Measurements from ENCODE around the gene WSCD1.

The WSCD1 gene

DNA sequence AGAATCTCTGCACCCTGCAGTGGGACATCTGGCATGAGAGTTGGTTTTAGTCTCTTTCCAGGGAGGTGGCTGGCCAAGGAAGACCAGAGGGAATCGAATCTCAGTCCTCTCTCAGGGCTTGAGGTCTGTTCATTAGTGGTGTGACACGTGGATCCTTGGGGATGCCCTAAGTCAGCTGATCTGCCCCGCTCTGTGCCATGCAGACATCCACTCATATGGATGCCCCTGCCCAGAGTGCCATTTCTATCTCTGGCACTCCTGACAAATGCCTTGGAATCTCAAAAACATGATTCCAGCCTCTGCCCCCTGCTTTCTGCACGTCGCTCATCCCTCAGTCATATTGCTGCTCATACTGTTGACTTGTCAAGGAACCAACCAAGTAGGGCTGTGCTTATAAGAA lies 38.8 kb downstream of the WSCD1 start:
- no peak for DNase-seq

DNA sequence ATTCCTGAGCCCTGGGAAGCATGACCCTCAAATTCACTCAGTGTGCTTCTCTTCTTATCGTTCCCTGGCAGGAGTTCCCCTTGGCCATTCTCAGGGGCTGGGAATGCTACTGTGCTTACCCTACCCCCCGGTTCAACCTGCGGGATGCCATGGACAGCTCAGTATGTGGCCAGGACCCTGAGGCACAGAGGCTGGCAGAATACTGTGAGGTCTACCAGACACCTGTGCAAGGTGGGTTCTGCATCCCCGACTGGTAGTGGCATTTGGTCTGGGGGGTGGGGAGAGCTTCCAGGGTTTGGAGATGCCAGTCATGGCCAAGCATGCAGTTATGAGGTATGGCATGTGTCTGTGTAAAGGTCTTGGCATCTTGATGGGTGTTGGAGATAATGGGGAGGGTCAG lies 39.4 kb downstream of the WSCD1 start:
- no peak for DNase-seq

DNA sequence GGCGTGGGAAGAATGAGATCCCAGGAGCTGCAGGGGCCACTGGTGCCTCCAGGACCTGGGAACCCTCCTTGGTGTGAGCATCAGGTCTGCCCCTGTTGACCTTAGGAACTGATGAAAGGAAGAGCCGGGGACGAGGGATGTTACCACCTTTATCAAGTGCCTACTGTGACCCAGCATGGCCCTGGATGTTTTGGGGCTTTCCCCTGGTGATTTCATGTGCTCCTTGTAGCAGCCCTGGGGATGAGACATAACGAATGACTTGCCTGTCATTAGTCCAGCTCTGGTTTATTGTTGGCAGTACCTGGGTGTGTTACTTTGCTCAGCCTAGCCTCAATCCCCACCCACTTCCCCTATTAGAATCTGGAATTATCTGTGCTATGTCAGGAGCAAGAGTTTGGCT lies 39.9 kb downstream of the WSCD1 start:
- DNase-seq, result no peak

DNA sequence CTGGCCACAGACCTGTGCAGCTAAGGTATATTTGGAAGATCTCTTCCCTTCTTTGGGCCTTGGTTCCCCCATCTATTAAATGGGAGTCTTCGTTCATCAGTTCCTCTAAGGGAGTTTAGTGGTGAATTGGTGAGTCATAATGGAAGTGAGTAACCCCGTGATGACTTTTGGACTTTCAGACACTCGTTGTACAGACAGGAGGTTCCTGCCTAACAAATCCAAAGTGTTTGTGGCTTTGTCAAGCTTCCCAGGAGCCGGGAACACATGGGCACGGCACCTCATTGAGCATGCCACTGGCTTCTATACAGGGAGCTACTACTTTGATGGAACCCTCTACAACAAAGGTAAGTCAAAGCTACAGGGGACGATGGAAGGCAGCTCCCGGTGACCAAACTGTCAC lies 40.4 kb downstream of the WSCD1 start:
- no peak for DNase-seq

DNA sequence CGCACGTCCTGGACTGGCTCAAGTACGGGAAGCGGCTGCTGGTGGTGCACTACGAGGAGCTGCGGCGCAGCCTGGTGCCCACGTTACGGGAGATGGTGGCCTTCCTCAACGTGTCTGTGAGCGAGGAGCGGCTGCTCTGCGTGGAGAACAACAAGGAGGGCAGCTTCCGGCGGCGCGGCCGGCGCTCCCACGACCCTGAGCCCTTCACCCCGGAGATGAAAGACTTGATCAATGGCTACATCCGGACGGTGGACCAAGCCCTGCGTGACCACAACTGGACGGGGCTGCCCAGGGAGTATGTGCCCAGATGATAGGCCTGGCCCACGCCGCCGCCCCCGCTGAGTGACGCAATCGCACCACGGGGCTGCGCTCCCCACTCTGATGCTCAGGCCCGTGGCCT lies 50.2 kb downstream of the WSCD1 start:
- DNase-seq, result no peak

DNA sequence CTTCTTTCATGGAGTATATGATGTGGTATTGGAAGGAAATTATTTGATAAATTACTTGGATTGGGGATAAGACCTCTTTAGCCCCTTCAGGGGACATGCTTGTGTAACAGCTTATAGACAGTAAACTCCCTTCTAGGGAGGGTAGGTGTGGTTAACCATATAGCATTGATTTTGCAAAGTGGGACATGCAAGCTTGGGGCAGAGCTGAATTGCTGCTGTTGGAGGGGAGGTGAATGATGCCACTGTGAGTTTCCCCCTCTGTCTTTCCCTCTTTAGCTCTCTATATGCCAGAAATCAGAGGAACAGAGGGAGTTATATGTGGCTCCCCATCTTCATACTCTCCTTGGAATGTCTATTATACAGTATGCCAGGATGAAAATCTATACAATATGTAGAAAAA lies 54.7 kb downstream of the WSCD1 start:
- DNase-seq, result no peak

DNA sequence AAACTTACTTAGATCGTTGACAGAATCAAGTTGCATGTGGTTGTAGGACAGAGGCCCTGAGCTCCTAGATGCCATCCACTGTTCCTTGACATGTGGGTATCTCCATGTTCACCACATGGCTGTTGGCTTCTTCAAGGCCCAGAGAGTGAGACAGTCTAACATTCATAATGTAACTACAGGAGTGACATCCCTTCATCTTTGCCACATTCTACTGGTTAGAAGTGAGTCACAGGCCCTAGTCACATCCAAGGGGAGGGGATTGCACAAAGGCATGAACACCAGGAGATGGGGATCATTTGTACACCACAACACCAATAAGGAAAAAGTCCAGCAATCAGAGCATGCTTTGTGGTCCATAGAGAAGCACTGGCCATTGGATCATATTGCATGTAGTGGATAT lies 56.6 kb downstream of the WSCD1 start:
- DNase-seq, result no peak

DNA sequence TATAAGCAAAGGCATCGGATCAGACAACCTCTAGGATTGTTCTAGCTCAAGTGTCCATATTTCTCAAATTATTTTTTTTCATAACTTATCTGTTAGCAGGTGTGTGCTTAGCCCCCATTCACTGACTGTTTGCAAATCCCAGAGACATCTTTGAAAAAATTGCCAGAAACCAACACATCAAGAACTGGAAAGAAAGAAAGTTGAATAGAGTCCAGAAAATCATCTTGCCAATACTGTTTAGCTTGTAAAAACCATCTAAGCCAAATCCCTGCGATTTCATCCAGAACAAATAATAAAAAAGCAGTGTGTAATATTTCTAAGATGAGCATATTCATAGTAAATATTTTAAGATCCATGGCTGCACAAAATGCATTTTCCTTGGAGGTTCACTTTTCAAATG lies 64.5 kb downstream of the WSCD1 start:
- DNase-seq, result no peak

DNA sequence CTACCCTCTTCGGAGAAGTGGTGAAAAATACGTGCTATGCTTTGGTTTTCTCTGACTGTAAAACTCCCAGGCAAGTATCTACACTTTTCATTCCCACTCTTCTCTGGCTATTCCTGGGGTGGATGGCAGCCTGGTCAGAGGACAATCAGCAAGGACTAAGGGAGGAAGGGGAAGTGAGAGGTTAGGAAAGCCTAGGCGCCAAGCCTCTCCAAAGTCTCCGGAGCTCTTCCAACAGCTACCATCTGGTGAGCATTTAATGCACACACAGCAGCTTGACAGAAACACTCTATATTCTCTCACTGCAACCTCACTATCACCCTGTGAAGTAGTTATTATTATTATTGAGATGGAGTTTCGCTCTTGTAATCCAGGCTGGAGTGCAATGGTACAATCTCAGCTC lies 65.1 kb downstream of the WSCD1 start:
- no peak for DNase-seq

DNA sequence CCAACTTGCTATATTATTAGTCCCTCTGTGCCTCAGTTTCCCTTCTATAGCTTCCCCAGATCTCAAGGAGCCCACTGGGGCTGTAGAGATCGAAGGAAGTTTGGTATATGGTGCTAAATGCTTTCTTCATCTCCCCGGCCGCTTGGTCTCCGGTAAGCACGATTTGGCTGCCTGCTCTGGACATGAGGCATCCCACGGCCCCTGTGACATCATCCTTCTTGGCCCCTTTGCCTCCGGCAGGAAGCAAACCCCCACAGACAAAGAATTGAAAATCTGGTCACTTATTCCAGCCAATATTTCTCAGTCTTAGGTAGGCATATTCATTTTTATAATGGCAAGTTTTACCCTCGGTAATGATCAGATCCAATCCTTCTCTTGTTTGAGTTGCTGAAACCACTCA lies 65.8 kb downstream of the WSCD1 start:
- no peak for DNase-seq

DNA sequence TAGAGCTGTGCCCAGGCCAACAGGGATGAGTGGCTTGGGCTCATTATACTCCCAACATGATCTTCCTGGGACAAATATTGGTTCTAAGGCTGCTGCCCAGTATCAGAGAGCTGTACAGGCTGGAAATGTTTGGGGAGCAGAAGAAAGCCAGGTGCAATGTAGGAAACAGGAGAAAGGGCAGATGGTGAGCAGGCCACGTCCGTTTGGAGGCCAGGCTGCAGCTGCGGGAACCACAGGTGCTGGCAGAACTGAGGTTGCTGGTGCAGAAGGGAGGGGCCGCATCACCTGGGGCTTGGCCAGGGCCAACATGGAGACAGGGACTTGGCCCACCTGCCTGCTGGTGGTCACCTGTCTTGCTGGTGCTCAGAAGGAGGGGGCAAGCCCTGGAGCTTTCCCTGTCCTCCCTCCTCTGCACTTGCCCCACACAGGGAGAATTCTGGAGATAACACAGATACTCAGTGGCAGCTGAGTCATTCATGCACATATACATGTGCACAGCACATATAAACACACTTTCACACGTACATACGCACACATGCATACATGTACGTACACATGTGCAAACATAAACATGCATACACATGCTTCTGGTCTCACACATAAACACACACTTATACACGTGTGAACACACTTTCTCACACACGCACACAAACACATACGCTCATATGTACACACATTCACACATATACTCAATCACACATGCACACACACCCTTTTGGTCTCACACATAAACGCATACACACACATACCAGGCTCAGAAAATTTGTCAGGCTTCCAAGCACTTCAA lies 67.7 kb downstream of the WSCD1 start:
- DNase-seq, result no peak

DNA sequence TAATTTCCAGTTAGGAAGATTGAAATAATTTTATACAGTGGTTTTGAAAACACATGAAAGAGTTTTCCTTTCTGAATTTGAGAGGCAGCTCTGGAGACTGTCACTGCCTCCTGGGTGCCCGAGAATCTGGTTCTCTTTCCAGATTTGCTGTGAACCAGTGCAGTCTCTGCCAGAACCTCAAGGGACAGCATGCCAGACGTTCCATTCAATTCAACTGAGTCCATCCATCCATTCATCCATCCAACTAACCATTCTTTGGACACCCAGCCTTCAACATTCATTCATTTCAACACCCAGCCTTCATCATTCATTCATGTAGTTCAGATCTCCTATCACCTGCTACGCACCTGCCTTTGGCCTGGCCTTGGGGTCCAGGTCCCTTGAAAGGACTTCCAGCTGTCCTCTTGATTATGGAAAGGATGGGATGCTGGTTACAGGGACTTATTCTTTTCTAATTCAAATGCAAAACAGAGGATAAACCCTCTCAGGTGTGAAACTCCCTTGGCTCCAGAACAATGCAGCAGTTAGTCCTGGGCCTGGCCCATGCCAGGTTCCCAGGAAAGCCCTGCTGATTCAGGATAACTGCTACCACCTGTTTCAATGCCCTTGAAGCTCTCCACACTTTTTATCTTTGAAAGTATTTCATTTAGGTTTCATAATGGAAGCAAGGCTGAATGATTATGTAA lies 68.7 kb downstream of the WSCD1 start:
- DNase-seq, result no peak

DNA sequence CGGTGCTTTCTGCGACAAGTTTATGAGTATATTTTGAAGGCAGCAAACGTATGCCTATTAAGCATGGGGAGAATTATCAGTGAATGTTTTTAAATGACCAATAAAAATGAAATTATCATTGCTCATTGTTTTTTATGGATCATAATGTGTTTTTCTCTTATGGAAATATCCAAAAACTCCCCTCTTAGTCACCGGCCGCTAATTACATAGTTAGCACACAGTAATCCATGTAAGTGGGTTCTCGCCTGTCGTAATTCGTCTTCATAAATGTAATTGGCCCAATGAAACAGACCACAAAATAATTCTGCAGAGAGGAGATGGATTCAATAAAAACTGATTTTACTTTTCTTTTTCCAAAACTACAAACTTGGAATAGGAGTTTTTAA lies 69.3 kb downstream of the WSCD1 start:
- DNase-seq, result no peak

DNA sequence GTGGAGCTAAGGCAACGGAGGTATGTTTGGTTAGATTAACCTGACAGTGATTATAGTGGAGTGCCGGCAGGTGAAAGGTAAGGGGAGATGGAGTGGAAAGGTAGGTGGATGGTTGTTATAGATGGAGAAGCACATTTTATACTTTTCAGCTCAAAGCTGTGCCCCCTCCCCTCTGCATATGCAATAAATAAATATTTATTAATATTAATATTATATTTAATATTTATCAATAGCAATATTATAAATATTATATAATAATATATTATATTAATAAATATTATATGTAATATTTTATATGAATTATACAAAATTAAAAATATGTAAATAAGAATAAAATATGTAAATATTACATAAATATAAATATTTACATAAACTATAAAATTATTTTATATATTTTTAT lies 70.0 kb downstream of the WSCD1 start:
- no peak for DNase-seq

DNA sequence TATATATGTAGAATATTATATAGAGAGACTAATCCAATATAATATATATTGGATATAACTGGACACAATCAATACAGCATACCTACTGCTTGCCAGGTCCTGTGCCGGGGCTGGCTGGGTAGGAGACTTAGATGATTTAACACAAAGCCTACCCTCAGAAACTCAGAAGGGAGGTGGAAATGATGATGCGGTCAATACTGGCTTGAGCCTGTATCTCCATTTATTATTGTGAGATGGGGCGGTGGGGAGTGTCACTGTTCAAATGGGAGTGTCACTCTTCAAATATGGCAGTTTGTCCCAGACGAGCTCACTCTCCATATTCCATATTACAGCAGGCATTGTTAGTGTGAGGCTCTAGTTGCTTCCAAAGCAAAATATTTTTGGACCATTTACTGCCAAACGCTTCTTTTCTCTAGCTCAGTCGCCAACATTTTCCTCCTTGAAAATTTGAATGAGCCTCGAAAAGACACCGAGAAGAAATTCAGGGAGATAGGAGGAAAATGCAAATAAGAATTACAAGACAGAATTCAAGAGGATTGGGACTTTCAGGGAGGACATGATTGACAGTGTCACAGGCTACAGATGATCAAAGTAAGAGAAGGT lies 70.7 kb downstream of the WSCD1 start:
- no peak for DNase-seq

DNA sequence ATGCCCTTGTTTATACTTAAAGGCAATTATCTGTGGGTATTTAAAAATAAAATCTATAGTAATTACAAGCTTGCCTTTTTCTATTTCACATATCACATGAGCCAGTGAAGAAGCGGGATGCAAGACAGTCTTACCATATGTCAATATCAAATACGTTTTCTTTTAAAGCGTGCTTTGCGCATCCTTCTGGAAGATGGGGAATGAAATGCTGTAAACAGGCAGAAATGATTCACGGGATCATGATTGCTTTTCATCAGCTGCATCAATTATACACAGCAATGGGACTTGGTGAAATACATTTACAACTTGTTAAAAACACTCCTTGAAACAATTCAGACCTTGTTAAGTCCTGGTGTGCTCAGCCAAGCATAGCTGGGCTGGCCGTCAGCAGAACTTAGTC lies 72.5 kb downstream of the WSCD1 start:
- DNase-seq, result no peak

DNA sequence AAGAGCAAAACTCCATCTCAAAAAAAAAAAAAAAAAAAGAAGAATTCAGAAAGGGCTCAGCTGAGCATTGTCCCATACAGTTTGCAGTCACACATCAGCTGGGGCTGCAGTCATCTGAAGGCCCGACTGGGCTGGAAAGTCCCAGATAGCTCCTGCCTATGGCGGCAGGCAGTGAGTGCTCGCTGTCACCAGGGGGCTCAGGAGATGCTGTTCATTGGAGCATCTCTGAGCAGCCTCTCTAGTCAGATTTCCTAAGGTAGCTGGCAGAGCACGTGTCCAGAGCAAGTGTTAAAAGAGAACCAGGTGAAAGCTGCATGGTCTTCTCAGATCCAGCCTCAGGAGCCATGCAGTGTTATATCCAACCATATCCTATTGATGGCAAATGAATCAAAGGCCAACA lies 75.8 kb downstream of the WSCD1 start:
- no peak for DNase-seq

DNA sequence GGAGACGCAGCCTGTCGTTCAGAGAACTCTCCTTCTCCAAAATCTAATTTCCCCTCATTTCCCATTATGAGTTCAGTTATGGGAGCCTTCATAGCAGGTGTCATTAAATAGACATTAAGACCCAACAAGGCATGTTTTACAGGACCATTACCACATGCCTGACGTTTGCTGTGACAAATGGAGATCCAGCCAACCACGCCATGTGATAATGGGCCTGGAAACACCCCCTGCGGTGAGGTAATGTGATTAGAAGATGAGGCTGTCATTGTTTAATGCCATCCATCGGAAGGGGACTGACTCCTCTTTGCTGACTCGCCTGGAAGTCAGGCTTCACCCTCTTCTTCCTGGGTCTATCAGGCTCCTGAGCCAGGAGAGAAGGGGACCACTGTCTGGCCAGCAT lies 76.9 kb downstream of the WSCD1 start:
- DNase-seq, result no peak

DNA sequence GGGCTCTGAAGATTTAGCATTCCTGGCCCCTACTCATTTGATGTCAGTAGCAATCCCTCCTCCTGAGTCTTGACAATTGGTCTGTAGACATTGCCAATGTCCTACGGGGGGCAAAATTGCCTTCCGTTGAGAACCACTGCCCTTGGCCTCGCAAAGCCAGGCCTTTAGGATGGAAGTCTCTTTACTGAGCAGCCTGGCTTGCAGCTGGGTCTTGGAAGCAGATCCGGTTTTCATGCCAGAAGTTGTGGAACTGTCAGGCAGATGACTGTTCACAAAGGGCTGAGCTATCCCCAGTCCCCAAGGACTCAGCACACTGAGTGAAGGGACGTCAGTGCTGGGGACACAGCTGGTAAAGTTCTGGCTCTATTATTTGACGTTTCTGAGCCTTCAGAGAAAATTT lies 83.2 kb downstream of the WSCD1 start:
- DNase-seq, result no peak

DNA sequence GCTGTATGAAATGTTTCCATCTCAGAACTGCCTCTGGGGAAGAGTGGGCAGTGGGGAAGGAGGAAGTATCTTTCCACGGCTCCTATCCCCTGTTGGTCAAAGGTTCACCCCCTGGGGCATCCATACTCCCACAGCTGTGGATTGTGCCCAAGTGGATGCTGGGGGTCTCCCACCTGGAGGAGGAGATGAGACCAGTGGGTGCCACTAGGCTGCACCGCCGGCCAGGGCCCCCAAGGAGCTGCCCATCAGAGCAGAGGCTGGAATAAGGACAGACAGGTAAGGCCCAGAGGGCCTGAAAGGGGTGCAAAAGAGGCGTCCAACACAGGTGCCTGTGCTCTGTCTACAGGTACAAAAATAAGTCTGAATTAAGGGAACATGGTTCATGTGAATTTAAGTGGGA lies 87.5 kb downstream of the WSCD1 start:
- DNase-seq, result no peak

DNA sequence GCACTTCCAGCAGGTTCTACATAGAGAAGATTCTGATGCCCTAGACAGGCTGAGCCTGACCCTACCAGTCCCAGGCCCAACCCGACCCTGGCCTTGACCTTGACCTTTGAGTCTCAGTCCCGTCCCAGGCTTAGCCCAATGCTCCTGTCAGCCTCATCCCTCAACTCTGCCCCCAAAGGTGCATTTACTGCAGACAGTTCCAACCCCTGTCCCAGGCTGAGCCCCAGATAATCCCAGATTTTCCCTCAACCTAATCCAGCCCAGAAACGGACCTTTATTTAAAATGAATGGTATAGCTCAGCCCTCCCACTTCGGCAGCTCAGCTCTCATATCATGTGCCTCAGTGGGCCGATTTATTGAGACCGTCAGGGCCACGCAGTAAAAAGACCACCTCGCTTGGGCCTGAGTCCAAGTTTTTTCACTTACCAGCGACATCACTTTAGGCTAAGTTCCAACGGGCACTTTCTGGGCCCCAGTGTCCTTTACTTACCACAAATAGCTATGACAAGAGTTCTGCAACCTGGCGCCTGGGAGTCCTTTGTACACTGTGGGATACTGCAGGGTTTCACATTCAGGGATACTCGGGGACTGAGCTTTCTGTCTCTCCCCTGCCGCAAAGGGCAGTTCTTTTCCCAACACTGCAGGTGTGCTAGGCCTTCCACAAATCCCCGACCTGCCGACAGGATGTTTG lies 89.5 kb downstream of the WSCD1 start:
- DNase-seq, result no peak

DNA sequence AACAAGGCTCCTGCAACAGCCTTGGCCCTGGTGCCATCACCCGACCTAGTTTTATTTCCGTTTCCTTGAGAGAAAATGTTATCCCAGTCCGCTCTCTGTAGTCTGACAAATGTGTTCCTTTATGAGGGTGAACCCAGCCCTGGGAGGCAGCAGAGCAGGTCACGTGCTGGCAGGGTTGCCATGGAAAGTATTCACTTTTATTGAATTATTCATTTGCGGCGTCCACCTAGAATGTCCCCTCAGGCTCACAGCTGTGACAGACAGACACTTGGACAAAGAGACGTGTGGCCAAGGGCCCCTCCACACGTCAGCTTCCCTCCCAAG lies 90.0 kb downstream of the WSCD1 start:
- no peak for DNase-seq

DNA sequence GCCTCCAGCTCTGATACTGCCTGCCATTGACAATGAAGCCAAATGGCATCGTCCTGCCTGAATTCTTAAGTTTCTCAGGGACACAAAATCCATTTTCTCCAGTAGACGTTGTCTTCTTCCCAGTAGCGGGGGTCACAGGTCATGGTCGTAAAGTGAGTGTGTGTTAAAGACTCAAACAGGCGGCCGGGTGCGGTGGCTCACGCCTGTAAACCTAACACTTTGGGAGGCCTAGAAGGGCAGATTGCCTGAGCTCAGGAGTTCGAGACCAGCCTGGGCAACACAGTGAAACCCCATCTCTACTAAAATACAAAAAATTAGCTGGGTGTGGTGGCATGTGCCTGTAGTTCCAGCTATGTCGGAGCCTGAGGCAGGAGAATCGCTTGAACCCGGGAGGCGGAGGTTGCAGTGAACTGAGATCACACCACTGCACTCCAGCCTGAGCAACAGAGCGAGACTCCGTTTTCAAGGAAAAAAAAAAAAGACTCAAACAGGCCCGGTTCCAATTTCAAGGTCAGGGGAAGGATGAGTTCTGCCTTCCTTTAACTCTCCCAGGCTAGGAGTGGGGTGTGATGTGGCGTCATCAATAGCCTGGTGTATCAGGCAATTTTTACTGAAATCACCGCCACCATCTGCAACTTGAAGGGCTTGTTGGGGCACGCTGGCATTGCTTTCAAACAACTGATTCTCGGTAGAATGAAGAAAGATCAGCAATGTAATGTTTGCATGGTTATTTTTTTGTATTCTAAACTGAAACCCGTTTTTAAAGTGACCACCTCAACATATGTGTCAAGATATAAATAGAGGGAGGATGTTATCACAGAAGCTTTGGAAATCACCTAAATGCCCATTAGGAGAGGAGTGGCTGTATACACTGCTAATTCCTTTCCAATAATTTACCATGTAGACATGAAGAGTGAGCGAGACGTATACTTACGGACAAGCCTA lies 91.0 kb downstream of the WSCD1 start:
- no peak for DNase-seq

All from hematopoietic multipotent progenitor cell treated with erythropoietin and hydrocortisone succinate and interleukin-3 and kit ligand, for 6 days (in vitro differentiated cells).